GM18520 (cell line): ENCODE results near the gene FZR1.

ENCODE experiments used
- ATAC-seq: cut with Tn5 transposase; IDR thresholded peaks from one replicate; pipeline ENCODE4 v1.9.1; 2021; ENCODE audit not compliant: unreplicated experiment

The FZR1 gene

DNA sequence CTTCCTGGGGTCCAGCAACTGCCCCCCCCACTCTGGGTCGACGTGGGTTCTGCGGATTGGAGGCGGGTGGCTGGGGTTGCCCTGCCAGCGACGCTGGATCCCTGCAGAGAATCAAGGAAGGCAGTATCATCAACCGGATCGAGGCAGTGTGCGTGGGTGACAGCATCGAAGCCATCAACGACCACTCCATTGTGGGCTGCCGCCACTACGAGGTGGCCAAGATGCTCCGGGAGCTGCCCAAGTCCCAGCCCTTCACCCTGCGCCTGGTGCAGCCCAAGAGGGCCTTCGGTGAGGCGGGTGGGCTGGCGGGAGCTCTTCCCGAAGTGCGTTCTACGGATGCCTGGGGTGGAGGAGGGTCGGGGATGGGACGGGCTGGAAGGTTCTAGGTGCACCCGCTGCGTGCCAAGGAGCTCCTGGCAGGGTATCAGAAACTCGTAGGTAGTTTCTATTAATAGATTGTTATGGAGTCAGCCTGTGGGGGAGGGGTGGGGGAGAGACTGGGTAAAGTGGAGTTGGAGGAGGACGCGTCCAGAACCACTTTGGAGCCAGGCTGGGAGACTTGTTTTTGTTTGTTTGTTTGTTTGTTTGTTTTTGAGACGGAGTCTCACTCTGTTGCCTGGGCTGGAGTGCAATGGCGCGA is 80.7 kb downstream of the FZR1 start:
- ATAC-seq, result no peak
